Nephron progenitor cell (in vitro differentiated cells): ENCODE measurements around the gene AFF1.

ENCODE experiments used
- DNase-seq: peaks from one replicate; pipeline ENCODE4 v3.0.0; 2021
- H3K27ac Mint-ChIP-seq: 2 replicates; pipeline ENCODE4 v1.8.0; 2021; ENCODE audit warnings: mild to moderate bottlenecking, moderate library complexity, mixed read lengths
- H3K27me3 Mint-ChIP-seq: 2 replicates; pipeline ENCODE4 v1.8.0; 2021; ENCODE audit warnings: mild to moderate bottlenecking, low read depth, mixed read lengths; ENCODE audit not compliant: poor library complexity
- H3K36me3 Mint-ChIP-seq: 2 replicates; pipeline ENCODE4 v1.8.0; 2021; ENCODE audit warnings: low read depth, mixed read lengths
- H3K4me1 Mint-ChIP-seq: 2 replicates; pipeline ENCODE4 v1.8.0; 2021; ENCODE audit warnings: mixed read lengths
- H3K4me3 Mint-ChIP-seq: 2 replicates; pipeline ENCODE4 v1.8.0; 2021; ENCODE audit warnings: mild to moderate bottlenecking, moderate library complexity, mixed read lengths
- H3K9me3 Mint-ChIP-seq: 2 replicates; pipeline ENCODE4 v1.8.0; 2021; ENCODE audit warnings: mild to moderate bottlenecking, moderate library complexity, mixed read lengths
- CTCF ChIP-seq: fragments of 200-600 bp; sonication (generic); IDR thresholded peaks from 2 replicates; pipeline ENCODE4 v1.5.0; 2021; ENCODE audit warnings: antibody characterized with exemption

The AFF1 gene

GRCh38 chr4:87019898-87020297, 85.1 kb downstream of the AFF1 start:
- DNase-seq, result no peak
- TF ChIP-seq CTCF, result no peak
- Mint-ChIP-seq H3K4me3 (no peak overlapping the region), H3K36me3 (peaks cover 21% of the 10 kb centered on the region), H3K9me3 (no peaks in the 10 kb centered on the region), H3K27me3 (no peaks in the 10 kb centered on the region), H3K27ac (no peak overlapping the region), H3K4me1 (peaks cover 65% of the 10 kb centered on the region)

- TF ChIP-seq CTCF, result no peak
- peaks cover 20% of the 10 kb centered on the region for H3K36me3 Mint-ChIP-seq
- H3K4me1 Mint-ChIP-seq, result peaks cover 50% of the 10 kb centered on the region
- DNase-seq, result no peak
- no peaks in the 10 kb centered on the region for H3K27me3 Mint-ChIP-seq
- no peak overlapping the region for H3K4me3 Mint-ChIP-seq
- H3K9me3 Mint-ChIP-seq, result no peaks in the 10 kb centered on the region
- H3K27ac Mint-ChIP-seq, result peak overlapping the region; percentile 37
Measured at GRCh38 chr4:87024201-87024600, 89.4 kb downstream of the AFF1 start.

GRCh38 chr4:87025023-87025613, 90.3 kb downstream of the AFF1 start:
- Mint-ChIP-seq H3K4me1 (peaks cover 44% of the 10 kb centered on the region), H3K27me3 (no peaks in the 10 kb centered on the region)

GRCh38 chr4:87025614-87026041, 90.8 kb downstream of the AFF1 start:
- H3K4me3 Mint-ChIP-seq, result no peak overlapping the region

More at GRCh38 chr4:87025023-87025613, 90.3 kb downstream of the AFF1 start:
- Mint-ChIP-seq H3K4me3 (no peak overlapping the region), H3K36me3 (peaks cover 14% of the 10 kb centered on the region), H3K9me3 (no peaks in the 10 kb centered on the region), H3K27ac (peak overlapping the region; percentile 31)
- TF ChIP-seq CTCF, result no peak
- DNase-seq, result no peak

GRCh38 chr4:87026800-87027495, 92.1 kb downstream of the AFF1 start:
- peaks cover 4% of the 10 kb centered on the region for H3K36me3 Mint-ChIP-seq
- H3K9me3 Mint-ChIP-seq, result no peaks in the 10 kb centered on the region
- no peak for DNase-seq
- no peak overlapping the region for H3K4me3 Mint-ChIP-seq
- no peaks in the 10 kb centered on the region for H3K27me3 Mint-ChIP-seq
- no peak for TF ChIP-seq CTCF
- peak overlapping the region; percentile 53 for H3K27ac Mint-ChIP-seq
- peaks cover 40% of the 10 kb centered on the region for H3K4me1 Mint-ChIP-seq

More at GRCh38 chr4:87025614-87026041, 90.8 kb downstream of the AFF1 start:
- peaks cover 44% of the 10 kb centered on the region for H3K4me1 Mint-ChIP-seq
- H3K27ac Mint-ChIP-seq, result peak overlapping the region; percentile 31
- no peaks in the 10 kb centered on the region for H3K9me3 Mint-ChIP-seq
- peaks cover 9% of the 10 kb centered on the region for H3K36me3 Mint-ChIP-seq
- no peaks in the 10 kb centered on the region for H3K27me3 Mint-ChIP-seq
- no peak for TF ChIP-seq CTCF
- no peak for DNase-seq

GRCh38 chr4:87029356-87029755, 94.5 kb downstream of the AFF1 start:
- Mint-ChIP-seq H3K27me3 (no peaks in the 10 kb centered on the region), H3K36me3 (peaks cover 4% of the 10 kb centered on the region), H3K9me3 (no peaks in the 10 kb centered on the region), H3K27ac (peak overlapping the region; percentile 43), H3K4me1 (peaks cover 30% of the 10 kb centered on the region), H3K4me3 (no peak overlapping the region)
- no peak for TF ChIP-seq CTCF
- no peak for DNase-seq
